HFFc6 (cell line): Measurements from ENCODE around the gene SOX11. TPM values are rescaled to one million over a fixed set of nuclear protein-coding genes. Genes with fewer than 3 reads are reported as not detected.

Experiments used
- DNase-seq: peaks from one replicate; pipeline ENCODE4 v3.0.0-alpha.2; 2018
- H3K27ac Mint-ChIP-seq: 2 replicates; pipeline ENCODE4 v1.8.0; 2020; ENCODE audit warnings: mild to moderate bottlenecking, mixed read lengths
- H3K27me3 Mint-ChIP-seq: 2 replicates; pipeline ENCODE4 v1.8.0; 2021; ENCODE audit warnings: mild to moderate bottlenecking, moderate library complexity, mixed read lengths; ENCODE audit not compliant: insufficient read depth
- H3K36me3 Mint-ChIP-seq: 2 replicates; pipeline ENCODE4 v1.8.0; 2021; ENCODE audit warnings: low read depth, mixed read lengths
- H3K4me1 Mint-ChIP-seq: 2 replicates; pipeline ENCODE4 v1.8.0; 2020; ENCODE audit warnings: low read depth, mixed read lengths
- H3K4me3 Mint-ChIP-seq: 2 replicates; pipeline ENCODE4 v1.8.0; 2020; ENCODE audit warnings: mild to moderate bottlenecking, moderate library complexity, mixed read lengths
- H3K9me3 Mint-ChIP-seq: 2 replicates; pipeline ENCODE4 v1.8.0; 2020; ENCODE audit warnings: mild to moderate bottlenecking, mixed read lengths
- total RNA-seq, 6 experiments: library from RNA; stranded (reverse); fragmentation: NEBNext Ultra II Directional; extraction: Animal tissue kit (Norgen Biotek cat#: 25700); gene quantifications; 2 replicates in 1 of 6; 3 replicates in 5 of 6; pipeline ENCODE4 v1.2.3, GENCODE V29; 2021
- TF ChIP-seq, protein P1 (sequence below): fragments of 200-600 bp; sonication (generic); IDR thresholded peaks from 2 replicates; pipeline ENCODE4 v1.5.0; 2021; ENCODE audit warnings: antibody characterized with exemption, mild to moderate bottlenecking

SOX11 gene
- total RNA-seq, 6 experiments from 2014 or later = not detected

DNA sequence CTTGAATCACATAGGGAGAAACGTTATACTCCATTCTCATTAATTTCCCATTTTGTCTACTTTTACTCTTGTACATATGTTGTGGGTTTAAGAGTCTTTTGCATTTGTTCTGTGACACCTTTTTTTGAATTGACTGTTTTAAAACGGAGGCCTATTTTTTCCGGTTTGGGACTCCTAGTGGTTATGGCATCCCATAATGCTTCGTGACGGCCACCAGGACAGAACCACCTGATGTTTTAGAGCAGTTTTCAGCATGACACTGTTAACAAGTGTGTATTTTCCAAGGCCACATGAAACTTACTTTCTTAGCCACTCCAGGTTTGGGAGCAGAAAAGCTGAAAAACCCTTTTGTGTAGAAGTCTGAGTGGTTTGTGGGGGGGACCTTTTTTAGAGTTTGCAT, 8.4 kb downstream of the SOX11 start:
- H3K36me3 Mint-ChIP-seq = no peaks in the 10 kb centered on the region; the same call in none of the 2 replicates
- TF ChIP-seq, protein P1, sequence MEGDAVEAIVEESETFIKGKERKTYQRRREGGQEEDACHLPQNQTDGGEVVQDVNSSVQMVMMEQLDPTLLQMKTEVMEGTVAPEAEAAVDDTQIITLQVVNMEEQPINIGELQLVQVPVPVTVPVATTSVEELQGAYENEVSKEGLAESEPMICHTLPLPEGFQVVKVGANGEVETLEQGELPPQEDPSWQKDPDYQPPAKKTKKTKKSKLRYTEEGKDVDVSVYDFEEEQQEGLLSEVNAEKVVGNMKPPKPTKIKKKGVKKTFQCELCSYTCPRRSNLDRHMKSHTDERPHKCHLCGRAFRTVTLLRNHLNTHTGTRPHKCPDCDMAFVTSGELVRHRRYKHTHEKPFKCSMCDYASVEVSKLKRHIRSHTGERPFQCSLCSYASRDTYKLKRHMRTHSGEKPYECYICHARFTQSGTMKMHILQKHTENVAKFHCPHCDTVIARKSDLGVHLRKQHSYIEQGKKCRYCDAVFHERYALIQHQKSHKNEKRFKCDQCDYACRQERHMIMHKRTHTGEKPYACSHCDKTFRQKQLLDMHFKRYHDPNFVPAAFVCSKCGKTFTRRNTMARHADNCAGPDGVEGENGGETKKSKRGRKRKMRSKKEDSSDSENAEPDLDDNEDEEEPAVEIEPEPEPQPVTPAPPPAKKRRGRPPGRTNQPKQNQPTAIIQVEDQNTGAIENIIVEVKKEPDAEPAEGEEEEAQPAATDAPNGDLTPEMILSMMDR = no peak
- H3K9me3 Mint-ChIP-seq = peaks cover 35% of the 10 kb centered on the region
- no peak overlapping the region for H3K27ac Mint-ChIP-seq
- no peaks in the 10 kb centered on the region for H3K4me1 Mint-ChIP-seq
- no peaks in the 10 kb centered on the region; the same call in 1 of the 2 replicates for H3K27me3 Mint-ChIP-seq
- no peak overlapping the region for H3K4me3 Mint-ChIP-seq
- DNase-seq = no peak

DNA sequence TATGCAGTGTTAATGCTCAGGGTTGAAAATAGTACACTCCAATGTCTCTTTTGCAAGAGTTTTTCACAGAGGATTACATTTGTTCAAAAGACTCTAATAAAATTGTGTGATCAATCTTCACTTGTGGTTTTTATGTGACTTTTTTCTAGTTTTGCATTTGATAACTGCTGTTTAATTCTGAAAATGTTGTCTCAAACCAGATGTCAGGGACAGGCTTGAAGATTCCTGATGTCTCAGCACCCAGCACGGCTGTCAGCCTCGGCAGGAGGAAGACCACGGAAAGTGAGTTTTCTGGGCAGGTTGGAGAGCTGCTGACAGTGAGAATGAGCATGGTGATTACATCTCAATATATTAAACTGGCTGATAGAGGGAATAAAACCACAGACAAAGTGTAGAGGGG, 9.1 kb downstream of the SOX11 start:
- no peak for DNase-seq
- Mint-ChIP-seq H3K27ac (no peak overlapping the region), H3K36me3 (no peaks in the 10 kb centered on the region; the same call in none of the 2 replicates), H3K9me3 (peaks cover 34% of the 10 kb centered on the region), H3K27me3 (no peaks in the 10 kb centered on the region; the same call in 1 of the 2 replicates), H3K4me3 (no peak overlapping the region), H3K4me1 (no peaks in the 10 kb centered on the region)
- TF ChIP-seq, protein P1 = no peak

DNA sequence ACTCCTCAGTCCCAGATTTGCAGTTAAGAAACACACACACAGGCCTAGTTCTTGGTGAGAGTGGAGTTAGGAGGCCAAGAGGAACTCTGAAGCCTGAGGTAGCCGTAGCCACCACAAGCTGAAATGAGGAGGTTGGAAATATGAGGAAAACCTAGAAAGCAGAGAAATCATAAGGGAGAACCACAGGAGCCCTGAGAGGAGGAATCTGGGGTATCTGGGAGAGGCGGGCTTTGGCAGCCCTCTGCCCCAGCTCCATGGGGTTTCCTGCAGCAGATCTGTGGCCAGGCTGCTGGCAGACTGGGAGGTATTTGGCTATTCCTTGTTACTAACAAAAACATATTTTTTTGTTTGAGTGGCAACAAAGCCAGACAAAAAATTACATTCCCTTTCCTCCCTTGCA, 11.0 kb downstream of the SOX11 start:
- Mint-ChIP-seq H3K4me3 (no peak overlapping the region), H3K4me1 (no peaks in the 10 kb centered on the region), H3K36me3 (no peaks in the 10 kb centered on the region; the same call in none of the 2 replicates), H3K27ac (no peak overlapping the region), H3K9me3 (peaks cover 41% of the 10 kb centered on the region), H3K27me3 (no peaks in the 10 kb centered on the region; the same call in 1 of the 2 replicates)
- no peak for DNase-seq
- TF ChIP-seq, protein P1 = no peak

DNA sequence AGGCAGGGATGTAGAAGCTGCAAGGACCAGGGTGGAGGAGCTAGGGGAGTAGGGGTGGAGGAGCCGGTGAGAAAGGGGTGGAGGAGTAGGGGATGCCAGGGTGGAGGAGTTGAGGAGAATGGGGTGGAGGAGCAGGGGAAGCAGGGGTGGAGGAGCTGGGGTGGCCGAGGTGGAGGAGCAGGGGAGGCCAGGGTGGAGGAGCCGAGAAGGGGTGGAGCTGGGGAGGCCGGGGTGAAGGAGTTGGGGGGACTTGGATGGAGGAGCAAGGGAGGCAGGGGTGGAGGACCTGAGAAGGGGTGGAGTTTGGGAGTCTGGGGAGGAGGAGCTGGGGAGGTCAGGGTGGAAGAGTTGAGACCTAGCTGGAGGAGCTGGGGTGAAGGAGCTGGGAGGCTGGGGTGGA, 13.3 kb downstream of the SOX11 start:
- Mint-ChIP-seq H3K4me3 (no peak overlapping the region), H3K4me1 (no peaks in the 10 kb centered on the region), H3K27me3 (no peaks in the 10 kb centered on the region; the same call in 1 of the 2 replicates), H3K27ac (no peak overlapping the region), H3K9me3 (peaks cover 54% of the 10 kb centered on the region), H3K36me3 (no peaks in the 10 kb centered on the region; the same call in none of the 2 replicates)
- no peak for DNase-seq
- TF ChIP-seq, protein P1 = no peak

DNA sequence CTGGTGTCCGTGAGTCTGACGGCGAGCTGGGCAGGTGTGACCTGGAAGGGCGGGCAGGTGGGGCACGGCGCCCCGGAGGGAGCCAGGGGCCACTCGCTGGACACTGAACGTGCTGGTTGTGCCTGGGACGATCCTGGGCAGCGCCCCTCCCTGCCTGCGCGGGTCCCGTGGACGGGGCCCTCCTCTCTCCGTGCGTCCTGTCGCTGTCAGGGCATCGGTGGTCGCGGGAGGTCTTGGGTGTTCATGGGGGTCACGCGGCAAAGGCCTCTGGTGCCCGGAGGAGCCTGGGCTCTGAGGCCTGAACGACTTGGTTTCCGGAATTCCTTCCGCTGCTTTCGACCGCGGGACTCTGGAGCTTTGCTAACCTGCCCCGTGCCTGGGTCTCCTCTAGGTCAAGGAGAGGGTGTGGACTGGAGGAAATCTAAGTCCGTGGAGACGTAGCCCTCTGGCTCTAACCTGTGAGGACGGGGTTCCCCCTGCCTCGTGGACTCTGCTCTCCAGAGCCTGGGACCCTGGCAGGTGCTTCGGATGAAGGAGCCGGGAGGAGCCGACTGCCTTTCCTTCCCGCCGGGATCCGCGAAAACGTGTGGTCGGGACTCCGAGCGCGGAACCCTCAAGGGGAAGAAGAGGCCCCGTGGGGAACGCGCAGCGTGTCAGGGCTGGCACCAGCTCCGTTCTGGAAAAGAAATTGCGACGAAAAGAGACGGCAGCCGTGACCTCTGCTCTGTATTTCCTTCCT, 14.7 kb downstream of the SOX11 start:
- peaks cover 49% of the 10 kb centered on the region for H3K9me3 Mint-ChIP-seq
- TF ChIP-seq, protein P1 = no peak
- no peak for DNase-seq
- H3K4me3 Mint-ChIP-seq = no peak overlapping the region
- H3K4me1 Mint-ChIP-seq = no peaks in the 10 kb centered on the region
- H3K27ac Mint-ChIP-seq = no peak overlapping the region
- H3K27me3 Mint-ChIP-seq = no peaks in the 10 kb centered on the region; the same call in 1 of the 2 replicates
- no peaks in the 10 kb centered on the region; the same call in none of the 2 replicates for H3K36me3 Mint-ChIP-seq
